ENCODE data around the gene BBS9.

DNA sequence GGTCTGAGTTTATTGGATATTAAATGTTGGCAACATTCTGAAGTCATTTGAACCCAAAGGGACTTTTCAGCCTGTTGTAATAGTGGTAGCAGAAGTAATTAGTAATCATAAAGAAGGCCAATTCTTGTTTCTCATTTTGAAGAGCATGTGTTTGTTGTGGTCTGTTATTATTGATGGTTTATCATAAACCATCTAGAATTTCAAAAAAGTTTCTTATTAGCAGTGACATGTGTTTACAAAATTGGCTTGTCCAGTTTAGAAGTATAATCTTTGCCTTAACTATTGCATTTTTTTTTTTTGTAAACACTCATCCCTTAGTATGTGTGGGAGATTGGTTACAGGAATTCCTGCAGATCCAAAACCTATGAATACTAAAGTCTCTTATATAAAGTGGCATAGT is 177.8 kb downstream of the BBS9 start:
- TF ChIP-seq POLR2A (IDR thresholded peaks at IDR 0.05; ENCODE audit: low read depth, low read length) (no peak), TAF1 (IDR thresholded peaks at IDR 0.05; ENCODE audit: borderline replicate concordance, low read depth, low read length) (no peak), POLR2AphosphoS5 (IDR thresholded peaks at IDR 0.05; ENCODE audit: low read depth, low read length) (no peak)

All from GM12892 (cell line).